Activated CD4-positive, alpha-beta T cell treated with anti-CD3 and anti-CD28 coated beads, Interleukin-2, amount 50 U/mL, for 48 hours (primary cell): ENCODE measurements around the gene DLX1.

Experiments used
- DNase-seq, 2 experiments: peaks; one replicate each; pipeline ENCODE4 v3.0.0-alpha.2; 2020

Gene DLX1

GRCh38 chr2:172087780-172088244 lies 2.5 kb downstream of the DLX1 start:
- peak in 1 of 2 experiments; percentile 6 for DNase-seq

DNA sequence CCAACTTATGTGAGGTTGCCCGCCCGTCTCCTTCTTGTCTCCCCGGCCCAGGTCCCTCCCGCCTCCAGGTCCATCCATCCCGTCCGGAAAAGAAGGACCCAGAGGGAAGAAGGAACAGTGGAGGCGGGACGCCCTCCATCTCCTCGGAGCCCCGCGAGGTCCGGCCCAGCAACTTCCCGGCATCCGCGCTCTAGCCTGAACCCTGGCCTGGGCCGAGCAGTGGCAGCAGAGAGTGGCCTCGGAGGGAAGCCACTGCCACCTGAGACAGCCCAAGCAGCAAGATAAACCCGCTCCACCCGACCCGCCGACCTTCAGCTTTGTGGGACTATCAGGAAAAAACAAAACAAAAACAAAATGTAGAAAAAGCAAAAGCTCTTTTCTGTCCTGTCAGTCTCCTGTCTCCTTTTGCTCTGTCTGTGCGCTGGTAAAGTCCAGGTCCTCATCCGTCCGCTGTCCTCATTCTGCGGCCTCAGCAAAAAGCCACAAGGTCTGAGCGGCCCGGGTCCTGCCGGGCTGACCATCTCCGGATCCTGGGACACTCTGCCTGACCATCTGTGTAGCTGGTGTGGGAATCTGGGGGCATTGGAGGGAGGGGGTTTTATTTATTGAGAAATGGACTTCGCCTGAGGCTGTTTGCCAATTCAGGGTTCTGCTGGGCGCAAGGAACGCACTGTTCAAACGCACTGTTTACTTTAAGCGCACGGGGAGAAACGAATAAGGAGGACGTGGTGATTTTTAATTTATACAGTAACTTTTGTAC lies 3.1 kb downstream of the DLX1 start:
- DNase-seq, result peak in 1 of 2 experiments; percentile 13

DNA sequence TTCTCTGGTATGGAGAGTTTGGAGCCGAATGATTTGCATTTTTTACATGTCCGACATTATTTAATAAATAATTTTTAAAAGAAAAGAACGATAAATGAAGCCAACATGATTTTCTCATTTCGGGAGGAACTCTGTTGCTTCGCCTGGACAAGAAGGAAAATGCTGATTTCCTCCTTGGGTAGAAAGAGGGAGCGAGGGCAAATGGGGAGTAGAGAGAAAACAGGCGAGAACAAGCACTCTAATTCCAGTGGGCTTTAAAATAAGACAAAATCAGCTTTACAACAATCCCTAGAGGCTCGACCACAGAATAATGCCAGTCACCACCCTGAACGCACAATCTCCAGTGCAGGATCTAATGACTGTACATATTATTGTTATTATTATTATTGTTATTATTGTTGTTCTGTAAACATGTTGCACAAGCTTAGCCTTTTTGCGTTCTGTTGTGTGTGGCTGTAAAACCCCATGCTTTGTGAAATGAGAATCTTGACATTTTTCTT lies 3.7 kb downstream of the DLX1 start:
- DNase-seq, result no peak

DNA sequence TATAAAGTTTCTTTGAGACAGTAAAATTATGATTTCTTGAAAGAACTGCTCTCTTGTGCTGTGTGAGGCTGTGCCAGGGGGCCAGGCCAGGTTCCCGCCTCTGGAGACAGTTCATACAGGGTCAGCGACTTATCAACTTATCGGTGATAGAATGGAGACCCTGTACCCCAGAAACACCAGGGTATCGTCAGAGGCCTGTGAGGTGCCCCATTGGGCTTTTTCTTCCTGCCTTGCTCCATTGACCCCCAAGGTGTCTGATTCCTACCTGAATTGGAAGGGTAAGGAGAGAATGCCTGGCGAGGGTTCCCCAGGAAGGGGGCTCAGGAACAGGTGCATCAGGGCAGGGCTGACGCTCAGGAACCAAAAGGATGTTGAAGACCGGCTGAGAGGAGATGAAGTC lies 4.3 kb downstream of the DLX1 start:
- no peak for DNase-seq

DNA sequence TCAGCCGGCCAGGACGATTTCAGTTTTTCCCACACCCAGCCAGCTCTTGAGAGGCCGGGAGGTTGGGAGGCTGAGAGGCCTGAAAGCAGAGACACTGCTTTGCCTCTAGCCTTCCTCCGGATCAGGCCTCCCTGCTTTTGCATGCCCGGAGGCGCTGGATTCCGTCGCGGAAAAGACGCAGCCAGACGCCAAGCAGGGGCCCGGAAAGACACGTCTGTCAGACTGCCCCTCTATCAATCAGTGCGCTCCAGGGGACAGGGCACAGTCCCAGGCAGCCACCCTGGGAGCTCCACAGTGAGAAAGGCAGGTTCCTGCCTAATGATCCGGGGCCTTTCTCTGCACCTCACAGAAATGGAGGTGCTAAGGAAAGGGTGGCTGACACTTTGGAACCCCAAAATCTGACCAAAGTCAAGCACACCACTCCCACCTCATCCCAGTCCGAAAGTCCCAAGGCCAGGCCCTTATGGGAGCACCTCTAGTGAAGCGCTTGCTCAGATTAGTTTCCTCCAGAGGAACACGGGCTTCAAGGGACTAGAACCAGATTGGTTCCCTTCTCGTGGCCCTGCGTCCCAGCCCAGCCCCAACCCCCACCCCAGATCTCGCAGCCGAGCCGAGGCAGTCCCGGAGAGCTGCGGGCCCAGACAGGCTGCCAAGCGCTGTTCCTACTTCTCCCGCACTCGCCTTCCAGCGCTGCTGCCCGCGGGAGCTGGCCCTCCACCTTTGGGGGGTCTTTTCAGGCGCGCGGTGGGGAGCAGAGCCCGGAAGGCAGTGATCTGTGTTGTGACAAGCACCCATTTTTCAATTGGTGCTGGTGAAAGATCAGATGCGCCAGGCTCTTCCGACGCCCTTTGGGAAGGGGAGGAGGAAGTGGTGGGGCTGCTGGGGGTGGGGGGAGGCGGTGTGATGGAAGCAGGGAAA lies 5.0 kb downstream of the DLX1 start:
- no peak for DNase-seq

DNA sequence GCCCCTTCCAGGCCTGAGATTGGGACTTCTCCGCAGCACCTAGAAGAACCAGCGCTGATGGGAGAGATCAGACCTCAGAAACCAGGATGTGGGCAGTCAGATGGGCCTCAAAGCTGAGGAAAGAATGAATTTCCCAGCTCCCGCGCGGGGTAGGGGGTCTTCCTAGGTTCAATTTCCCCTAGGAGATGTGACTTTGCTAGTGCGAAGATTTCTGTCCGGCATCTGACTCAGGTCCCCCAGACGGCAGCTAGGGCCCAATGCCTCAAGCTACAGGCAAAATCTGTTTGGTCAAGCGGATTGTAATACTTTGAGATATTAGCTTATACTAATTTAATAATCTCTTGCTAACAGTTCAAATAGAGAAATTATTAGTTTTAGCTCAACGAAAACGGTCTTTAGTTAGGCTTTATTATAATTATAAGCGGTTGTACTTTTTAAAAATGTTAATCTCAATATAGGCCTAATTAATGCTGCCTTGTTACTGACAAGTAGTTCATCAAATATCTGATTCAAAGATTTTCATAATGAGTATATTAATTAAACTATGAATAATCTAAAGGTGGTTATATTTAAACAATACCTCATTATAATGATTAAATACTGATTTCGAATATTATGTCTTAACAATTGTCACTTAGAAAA lies 5.8 kb downstream of the DLX1 start:
- no peak for DNase-seq

- no peak for DNase-seq
These were observed 6.7 kb downstream of the DLX1 start for GRCh38 chr2:172091761-172092566.

GRCh38 chr2:172092716-172093415 lies 7.6 kb downstream of the DLX1 start:
- DNase-seq, result no peak

DNA sequence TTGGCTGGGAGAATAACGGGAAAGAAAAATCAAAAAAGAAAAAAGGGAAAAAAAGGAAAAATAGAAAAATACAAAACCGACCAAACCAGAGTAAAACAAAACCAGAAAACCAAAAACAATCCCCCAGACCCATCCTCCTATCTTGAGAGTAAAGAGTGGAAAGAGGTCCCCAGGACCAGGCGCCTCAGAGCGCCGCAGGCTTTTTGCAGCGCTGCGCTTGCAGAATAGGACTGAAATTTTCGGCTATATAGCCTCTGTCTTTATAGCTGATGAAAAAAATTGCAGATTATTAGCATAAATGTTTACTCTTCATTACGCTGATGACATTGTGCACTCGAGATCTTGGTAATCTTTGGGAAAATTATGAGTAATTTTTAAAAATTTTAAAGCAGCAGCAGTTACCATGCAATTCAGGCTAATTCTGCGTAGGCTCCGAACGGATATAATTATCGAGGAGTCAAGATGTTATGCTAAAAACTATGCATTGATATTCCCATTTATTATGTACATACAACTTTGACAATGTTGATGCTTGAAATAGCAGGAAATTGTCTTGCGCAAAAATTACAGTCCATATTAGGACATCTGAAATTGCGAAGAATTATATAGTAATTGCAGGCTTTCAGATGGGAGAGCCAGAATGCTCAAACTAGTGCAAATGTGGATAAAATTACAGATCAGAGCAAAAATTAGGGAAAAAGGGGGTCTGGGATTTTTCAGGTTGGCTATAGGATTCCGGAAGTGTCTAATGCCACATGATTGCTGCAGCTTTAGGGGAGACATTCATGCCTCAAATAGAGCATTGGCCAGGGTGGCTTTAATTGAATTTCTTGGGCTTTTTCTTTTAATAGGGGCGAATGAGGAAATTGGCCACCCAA lies 8.3 kb downstream of the DLX1 start:
- DNase-seq, result no peak

DNA sequence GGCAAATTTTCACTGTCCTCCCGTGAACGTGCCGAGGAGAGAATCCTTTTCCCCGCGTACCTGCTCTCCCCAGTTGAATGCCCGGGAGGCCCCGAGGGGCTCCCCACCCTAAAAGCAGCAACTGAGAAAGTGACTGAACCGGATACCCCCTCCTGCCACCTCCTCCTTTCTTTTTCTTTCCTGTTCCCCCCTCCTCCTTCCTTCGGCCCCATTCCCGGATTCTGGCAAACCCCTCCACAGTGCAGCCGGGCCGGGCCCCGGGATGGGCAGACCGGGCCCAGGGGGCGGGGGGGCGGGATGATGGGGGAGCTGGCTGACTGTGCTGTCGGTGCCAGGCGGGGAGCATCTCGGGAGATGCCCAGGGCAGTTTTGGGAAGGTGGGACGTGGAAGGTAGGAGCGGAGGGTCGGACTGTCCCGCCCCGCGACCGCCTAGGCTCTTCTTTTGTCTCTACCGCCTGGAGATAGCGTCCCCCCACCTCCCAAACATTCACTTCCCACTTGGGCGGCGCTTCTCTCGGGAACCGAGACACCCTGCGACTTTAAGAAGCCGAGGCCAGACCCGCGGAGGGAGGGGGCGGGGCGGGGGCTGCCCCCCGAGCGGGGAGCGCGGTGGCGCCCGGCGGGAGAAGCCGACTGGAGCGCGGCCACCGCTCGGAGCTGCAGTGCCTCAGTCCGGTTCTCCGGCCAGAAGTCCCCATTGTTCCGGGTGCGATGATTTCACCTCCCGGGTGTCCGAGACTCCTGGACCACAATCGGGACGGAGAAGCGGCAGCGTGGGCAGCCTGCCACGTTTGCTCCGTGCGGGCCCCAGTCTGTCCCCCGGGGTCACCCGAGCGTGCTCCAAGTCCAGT lies 9.2 kb downstream of the DLX1 start:
- DNase-seq, result no peak

GRCh38 chr2:172095146-172095904 lies 10.0 kb downstream of the DLX1 start:
- peak in 1 of 2 experiments; percentile 67 for DNase-seq

- no peak for DNase-seq
These were observed 10.8 kb downstream of the DLX1 start for GRCh38 chr2:172095905-172096625.

GRCh38 chr2:172096626-172097547 lies 11.6 kb downstream of the DLX1 start:
- DNase-seq, result no peak

DNA sequence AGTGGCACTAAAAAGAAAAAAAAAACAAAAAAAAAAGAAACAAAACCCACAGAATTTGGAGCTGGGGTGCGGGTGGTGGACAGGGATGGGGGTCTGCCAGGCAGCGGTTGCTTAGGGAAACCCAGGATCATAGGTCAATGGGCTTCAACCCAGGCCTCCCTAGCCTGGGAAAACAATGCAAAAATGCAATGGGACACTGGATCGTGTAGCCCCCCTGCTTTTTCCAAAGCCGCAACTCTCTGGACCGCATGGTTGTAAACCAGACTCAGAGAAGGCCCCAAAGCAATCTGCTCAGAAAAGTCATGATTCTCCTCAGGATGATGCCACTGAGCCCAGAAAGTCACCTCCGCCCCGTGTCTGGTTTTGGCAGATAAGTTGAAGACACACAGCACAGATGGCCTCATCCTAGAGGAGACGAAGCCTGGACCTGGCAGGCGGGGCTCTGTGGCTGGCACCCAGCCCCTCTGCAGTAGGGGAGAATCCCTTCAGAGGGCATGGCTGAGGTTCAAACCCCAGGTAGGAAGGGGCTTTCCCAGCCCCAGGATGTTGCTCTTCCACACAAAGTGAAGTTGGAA lies 12.3 kb downstream of the DLX1 start:
- DNase-seq, result no peak

DNA sequence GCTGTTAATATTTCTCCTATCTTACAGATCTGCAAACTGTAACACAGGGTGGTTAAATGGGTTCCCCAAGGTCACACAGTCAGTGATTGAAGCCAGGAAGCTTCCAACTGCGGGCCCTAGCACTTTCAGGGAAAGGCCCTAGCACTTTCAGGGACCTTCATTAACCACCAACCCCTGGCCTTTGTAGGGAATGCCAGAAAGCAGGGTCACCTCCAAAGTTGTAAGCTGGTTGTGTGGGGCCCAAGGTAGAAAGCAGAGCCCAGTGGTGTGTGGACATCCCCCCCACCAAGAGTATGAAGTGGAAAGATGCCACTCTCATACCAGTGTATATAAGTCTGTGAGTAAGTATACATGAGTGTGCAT lies 13.0 kb downstream of the DLX1 start:
- no peak for DNase-seq

DNA sequence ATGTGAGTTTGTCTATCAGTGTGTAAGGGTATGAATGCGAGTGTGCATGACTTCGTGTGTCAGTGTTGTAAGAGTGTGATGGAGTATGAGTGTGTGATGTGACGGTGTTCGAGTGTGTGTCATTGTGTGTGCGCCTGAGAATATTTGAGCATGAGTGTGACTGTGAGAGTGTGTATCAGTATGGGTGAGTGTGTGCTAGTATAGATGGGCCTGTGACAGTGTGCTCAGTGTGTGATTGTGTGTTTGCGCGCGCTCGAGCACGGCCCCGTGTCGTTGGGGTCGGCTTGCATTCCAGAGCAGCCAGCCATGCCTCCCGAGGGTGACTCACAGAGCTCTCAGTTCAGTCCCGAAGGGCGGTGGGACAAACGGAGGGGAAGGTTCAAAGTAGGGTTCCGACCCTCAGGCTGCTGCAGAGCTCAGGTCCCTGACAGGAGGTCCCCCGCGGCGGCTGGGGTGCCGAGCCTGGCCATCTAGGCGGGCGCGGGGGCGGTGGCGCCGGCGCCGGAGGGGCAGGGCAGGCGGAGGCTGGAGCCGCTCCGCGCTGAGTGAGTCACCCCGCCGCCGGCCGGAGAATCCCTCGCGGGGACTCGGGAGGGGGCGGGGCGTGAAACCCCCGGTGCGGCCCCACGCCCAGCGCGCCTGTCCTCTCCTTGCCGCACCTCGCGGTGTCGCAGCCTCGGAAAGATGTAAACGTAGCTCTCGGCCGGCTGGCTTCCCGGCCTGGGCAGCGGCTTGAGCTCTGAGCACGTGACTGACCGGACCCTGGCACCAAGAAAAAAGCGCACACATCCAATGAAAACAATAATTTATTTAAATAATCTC lies 13.6 kb downstream of the DLX1 start:
- no peak for DNase-seq
